Neural progenitor cell (in vitro differentiated cells): ENCODE data around the gene CRYBB3. TPM values are rescaled to one million over a fixed set of nuclear protein-coding genes. Genes with fewer than 3 reads are reported as not detected.

ENCODE experiments used
- DNase-seq: peaks from one replicate; pipeline ENCODE4 v3.0.0-alpha.2; 2016; ENCODE audit warnings: low spot score
- H2AFZ ChIP-seq: fragments of 200-600 bp; sonication (generic); replicated peaks from 2 replicates; pipeline ENCODE4 v1.6.1; 2016; ENCODE audit warnings: antibody characterized with exemption
- H3F3A ChIP-seq: fragments of 200-600 bp; sonication (generic); 2 replicates; pipeline ENCODE4 v1.6.1; 2016; ENCODE audit warnings: antibody characterized with exemption, low read depth
- H3K27ac ChIP-seq: fragments of 200-600 bp; sonication (generic); 2 replicates; pipeline ENCODE4 v1.5.1; 2016; ENCODE audit warnings: mild to moderate bottlenecking
- H3K27me3 ChIP-seq: fragments of 200-600 bp; sonication (generic); 2 replicates; pipeline ENCODE4 v1.6.1; 2016; ENCODE audit warnings: mild to moderate bottlenecking, moderate library complexity
- H3K36me3 ChIP-seq: fragments of 200-600 bp; sonication (generic); 2 replicates; pipeline ENCODE4 v1.5.1; 2016
- H3K4me1 ChIP-seq: fragments of 200-600 bp; sonication (generic); 2 replicates; pipeline ENCODE4 v1.6.1; 2016; ENCODE audit warnings: mixed run types
- H3K4me2 ChIP-seq: fragments of 200-600 bp; sonication (generic); 2 replicates; pipeline ENCODE4 v1.6.1; 2016
- H3K4me3 ChIP-seq: fragments of 200-600 bp; sonication (generic); 2 replicates; pipeline ENCODE4 v1.5.1; 2016
- H3K79me2 ChIP-seq: fragments of 200-600 bp; sonication (generic); 2 replicates; pipeline ENCODE4 v1.6.1; 2016; ENCODE audit warnings: low read depth
- H3K9ac ChIP-seq: fragments of 200-600 bp; sonication (generic); 2 replicates; pipeline ENCODE4 v1.6.1; 2016
- H3K9me3 ChIP-seq: fragments of 200-600 bp; sonication (generic); 2 replicates; pipeline ENCODE4 v1.5.1; 2016; ENCODE audit warnings: low read depth
- H4K20me1 ChIP-seq: fragments of 200-600 bp; sonication (generic); 2 replicates; pipeline ENCODE4 v1.6.1; 2016; ENCODE audit warnings: low read depth
- H3K27ac Mint-ChIP-seq: 3 replicates; pipeline ENCODE4 v1.8.0; 2021; ENCODE audit warnings: mixed read lengths
- H3K27me3 Mint-ChIP-seq: 2 replicates; pipeline ENCODE4 v1.8.0; 2022; ENCODE audit warnings: low read depth, mild to moderate bottlenecking, inconsistent platforms, moderate library complexity, mixed read lengths; ENCODE audit not compliant: insufficient read depth
- H3K36me3 Mint-ChIP-seq: 3 replicates; pipeline ENCODE4 v1.8.0; 2021; ENCODE audit warnings: mixed read lengths
- H3K4me1 Mint-ChIP-seq: 3 replicates; pipeline ENCODE4 v1.8.0; 2021; ENCODE audit warnings: mixed read lengths
- H3K4me3 Mint-ChIP-seq: 3 replicates; pipeline ENCODE4 v1.8.0; 2021; ENCODE audit warnings: mild to moderate bottlenecking, moderate library complexity, mixed read lengths
- H3K9me3 Mint-ChIP-seq: 3 replicates; pipeline ENCODE4 v1.8.0; 2020; ENCODE audit warnings: mixed read lengths
- EZH2 ChIP-seq: fragments of 200-600 bp; sonication (generic); IDR thresholded peaks from 2 replicates; pipeline ENCODE4 v1.6.1; 2017; ENCODE audit warnings: antibody characterized with exemption, mild to moderate bottlenecking, moderate library complexity
- EZH2phosphoT487 ChIP-seq: fragments of 200-600 bp; sonication (generic); IDR thresholded peaks from 2 replicates; pipeline ENCODE4 v1.6.1; 2017; ENCODE audit warnings: antibody characterized with exemption
- total RNA-seq: library from RNA; depleted of rRNA; stranded (reverse); fragments of >200 nt; gene quantifications from 2 replicates; pipeline ENCODE4 v1.2.3, GENCODE V29; 2015; ENCODE audit warnings: low replicate concordance
- TF ChIP-seq, protein P1 (sequence below): fragments of 200-600 bp; sonication (generic); IDR thresholded peaks from 2 replicates; pipeline ENCODE4 v1.5.1; 2017; ENCODE audit warnings: antibody characterized with exemption, mild to moderate bottlenecking

The CRYBB3 gene
- total RNA-seq, 1 donor from 2014 or later = not detected

DNA sequence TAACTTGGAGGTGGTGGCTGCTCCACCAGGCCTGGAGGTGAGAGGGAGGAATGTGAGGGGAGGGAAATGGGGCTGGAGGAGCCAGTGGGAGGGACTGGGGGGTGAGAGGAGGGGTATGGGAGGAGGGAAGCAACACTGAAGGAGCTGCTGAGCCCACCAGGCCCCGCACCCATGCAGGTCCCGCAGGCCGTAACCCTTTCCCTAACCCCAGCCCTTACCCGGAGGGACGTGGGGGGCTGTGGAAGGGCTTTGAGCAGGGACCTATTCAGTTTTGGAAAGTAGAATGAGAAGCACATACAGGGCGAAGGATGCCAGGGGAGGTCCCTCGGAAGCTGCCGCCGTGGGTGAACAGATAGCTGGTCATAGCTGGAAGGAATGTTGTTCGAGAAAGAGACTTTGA lies 33.9 kb upstream of the CRYBB3 start:
- DNase-seq = no peak

DNA sequence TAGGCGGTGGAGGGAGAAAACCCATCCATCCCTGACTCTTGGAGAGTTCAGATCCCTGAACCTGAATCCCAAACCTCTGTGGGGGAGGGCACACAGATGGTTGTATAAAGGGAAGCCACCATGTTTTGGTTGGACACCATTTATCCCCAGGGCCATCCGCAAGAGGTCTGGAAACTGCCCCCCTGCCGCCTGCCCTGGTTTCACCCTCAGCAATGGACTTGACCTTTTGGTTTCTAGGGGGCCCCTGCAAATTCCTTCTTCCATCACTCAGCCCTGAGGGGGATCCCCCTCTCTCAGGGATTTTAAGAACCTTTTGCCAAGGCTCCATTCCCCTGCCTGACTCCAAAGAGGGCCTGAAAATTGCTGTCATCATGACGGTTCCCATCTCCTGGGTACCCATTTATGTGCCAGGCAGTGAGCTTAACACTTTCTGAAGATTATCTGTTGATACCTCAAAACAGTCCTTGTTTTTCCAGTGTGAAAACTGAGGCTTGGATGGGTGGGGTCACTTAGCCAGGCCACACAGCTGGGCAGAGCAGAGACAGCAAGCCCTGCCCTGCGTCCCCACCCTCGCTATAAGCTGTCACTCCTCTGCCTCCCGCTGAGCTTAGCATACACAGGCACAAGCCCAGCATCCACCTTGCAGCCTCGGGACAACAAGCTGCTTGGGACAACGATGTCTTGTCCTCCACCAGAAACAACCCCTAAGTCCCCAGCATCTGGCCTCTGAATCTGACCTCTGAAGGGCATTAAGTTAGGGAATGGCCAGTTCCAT lies 33.2 kb upstream of the CRYBB3 start:
- no peaks in the 10 kb centered on the region for H3K9me3 ChIP-seq
- H3K36me3 ChIP-seq = no peaks in the 10 kb centered on the region
- DNase-seq = peak; percentile 16
- no peaks in the 10 kb centered on the region for H3K4me1 ChIP-seq
- H3K27me3 ChIP-seq = no peaks in the 10 kb centered on the region
- no peak overlapping the region for H3K4me2 ChIP-seq
- H3K27ac Mint-ChIP-seq = no peak overlapping the region
- H3K27ac ChIP-seq = no peak overlapping the region
- no peak overlapping the region for H3K4me3 ChIP-seq
- no peak overlapping the region for H3K9ac ChIP-seq
- no peaks in the 10 kb centered on the region for H3K36me3 Mint-ChIP-seq
- no peaks in the 10 kb centered on the region for H3K9me3 Mint-ChIP-seq
- peaks cover 6% of the 10 kb centered on the region for H3K27me3 Mint-ChIP-seq
- H3F3A ChIP-seq = no peaks in the 10 kb centered on the region
- peaks cover 2% of the 10 kb centered on the region for H3K4me1 Mint-ChIP-seq
- no peaks in the 10 kb centered on the region for H3K79me2 ChIP-seq
- H4K20me1 ChIP-seq = peaks cover 47% of the 10 kb centered on the region
- TF ChIP-seq EZH2phosphoT487 = no peak
- no peak for TF ChIP-seq EZH2
- TF ChIP-seq, protein P1, sequence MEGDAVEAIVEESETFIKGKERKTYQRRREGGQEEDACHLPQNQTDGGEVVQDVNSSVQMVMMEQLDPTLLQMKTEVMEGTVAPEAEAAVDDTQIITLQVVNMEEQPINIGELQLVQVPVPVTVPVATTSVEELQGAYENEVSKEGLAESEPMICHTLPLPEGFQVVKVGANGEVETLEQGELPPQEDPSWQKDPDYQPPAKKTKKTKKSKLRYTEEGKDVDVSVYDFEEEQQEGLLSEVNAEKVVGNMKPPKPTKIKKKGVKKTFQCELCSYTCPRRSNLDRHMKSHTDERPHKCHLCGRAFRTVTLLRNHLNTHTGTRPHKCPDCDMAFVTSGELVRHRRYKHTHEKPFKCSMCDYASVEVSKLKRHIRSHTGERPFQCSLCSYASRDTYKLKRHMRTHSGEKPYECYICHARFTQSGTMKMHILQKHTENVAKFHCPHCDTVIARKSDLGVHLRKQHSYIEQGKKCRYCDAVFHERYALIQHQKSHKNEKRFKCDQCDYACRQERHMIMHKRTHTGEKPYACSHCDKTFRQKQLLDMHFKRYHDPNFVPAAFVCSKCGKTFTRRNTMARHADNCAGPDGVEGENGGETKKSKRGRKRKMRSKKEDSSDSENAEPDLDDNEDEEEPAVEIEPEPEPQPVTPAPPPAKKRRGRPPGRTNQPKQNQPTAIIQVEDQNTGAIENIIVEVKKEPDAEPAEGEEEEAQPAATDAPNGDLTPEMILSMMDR = no peak
- no peak overlapping the region for H3K4me3 Mint-ChIP-seq
- no peak overlapping the region for H2AFZ ChIP-seq

More for the DNA sequence above, 33.9 kb upstream of the CRYBB3 start:
- Histone ChIP-seq H3K4me2 (no peak overlapping the region), H2AFZ (no peak overlapping the region), H3F3A (no peaks in the 10 kb centered on the region), H3K27ac (no peak overlapping the region), H3K79me2 (no peaks in the 10 kb centered on the region), H3K9ac (no peak overlapping the region), H3K9me3 (no peaks in the 10 kb centered on the region), H3K36me3 (no peaks in the 10 kb centered on the region), H4K20me1 (peaks cover 52% of the 10 kb centered on the region), H3K27me3 (no peaks in the 10 kb centered on the region), H3K4me1 (no peaks in the 10 kb centered on the region), H3K4me3 (no peak overlapping the region)
- Mint-ChIP-seq H3K4me3 (no peak overlapping the region), H3K27ac (no peak overlapping the region), H3K4me1 (peaks cover 2% of the 10 kb centered on the region), H3K36me3 (no peaks in the 10 kb centered on the region), H3K27me3 (peaks cover 6% of the 10 kb centered on the region), H3K9me3 (no peaks in the 10 kb centered on the region)
- TF ChIP-seq, protein P1 = no peak

DNA sequence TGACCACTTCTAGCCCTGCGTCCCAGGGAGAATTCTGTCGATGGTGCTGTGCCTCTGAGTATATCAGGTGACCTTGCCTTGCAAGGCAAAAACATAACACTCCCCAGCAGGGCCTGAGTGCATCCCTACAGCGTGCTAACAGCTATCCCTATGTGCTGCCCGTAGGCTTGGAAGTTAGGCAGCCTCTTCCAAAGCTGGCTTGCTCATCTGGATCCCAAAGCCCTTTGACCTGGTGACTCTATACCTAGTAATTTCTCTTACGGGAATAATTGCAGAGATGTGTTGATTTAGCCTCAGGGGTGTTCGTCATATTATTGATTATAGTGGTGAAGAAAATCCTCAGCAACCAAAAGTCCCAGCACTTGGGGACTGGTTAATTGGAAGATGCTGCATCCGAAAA lies 32.6 kb upstream of the CRYBB3 start:
- no peak overlapping the region for H2AFZ ChIP-seq
- peaks cover 2% of the 10 kb centered on the region for H3K36me3 Mint-ChIP-seq
- H3F3A ChIP-seq = no peaks in the 10 kb centered on the region
- H3K4me3 Mint-ChIP-seq = no peak overlapping the region
- H4K20me1 ChIP-seq = peaks cover 45% of the 10 kb centered on the region
- H3K4me3 ChIP-seq = no peak overlapping the region
- H3K9ac ChIP-seq = no peak overlapping the region
- no peaks in the 10 kb centered on the region for H3K36me3 ChIP-seq
- TF ChIP-seq, protein P1 = no peak
- no peak for TF ChIP-seq EZH2
- TF ChIP-seq EZH2phosphoT487 = no peak
- H3K4me1 Mint-ChIP-seq = peaks cover 2% of the 10 kb centered on the region
- H3K4me1 ChIP-seq = no peaks in the 10 kb centered on the region
- H3K27ac Mint-ChIP-seq = no peak overlapping the region
- peaks cover 6% of the 10 kb centered on the region for H3K27me3 Mint-ChIP-seq
- no peak overlapping the region for H3K27ac ChIP-seq
- no peaks in the 10 kb centered on the region for H3K9me3 ChIP-seq
- H3K79me2 ChIP-seq = no peaks in the 10 kb centered on the region
- no peaks in the 10 kb centered on the region for H3K27me3 ChIP-seq
- no peak for DNase-seq
- H3K4me2 ChIP-seq = no peak overlapping the region
- H3K9me3 Mint-ChIP-seq = no peaks in the 10 kb centered on the region
